GM12878 (cell line): ENCODE data around the gene MTMR3. TPM values are rescaled to one million over a fixed set of nuclear protein-coding genes. Genes with fewer than 3 reads are reported as not detected.

Source experiments
- FOS ChIP-seq: IDR thresholded peaks from 3 replicates; pipeline ENCODE4 v1.6.1; 2011; ENCODE audit warnings: borderline replicate concordance; ENCODE audit not compliant: insufficient read length; ENCODE audit errors: extremely low read depth
- MTA3 ChIP-seq: IDR thresholded peaks from 2 replicates; pipeline ENCODE4 v1.6.1; 2012; ENCODE audit warnings: low read length, inconsistent platforms, borderline replicate concordance
- RAD51 ChIP-seq: fragments of 450-650 bp; IDR thresholded peaks from 2 replicates; pipeline ENCODE4 v1.6.1; 2016; ENCODE audit warnings: moderate library complexity, mild to moderate bottlenecking, inconsistent platforms
- YY1 ChIP-seq: IDR thresholded peaks from 2 replicates; pipeline ENCODE4 v1.6.1; 2011; ENCODE audit warnings: low read depth, mild to moderate bottlenecking, low read length
- polyA plus RNA-seq, 11 experiments: library from polyadenylated mRNA; depleted of rRNA in 4 of 11; unstranded in 6 of 11; stranded (reverse) in 5 of 11; fragments of >200 nt; fragmentation: Nextera tagmentation in 4 of 11; fragmentation: Illumina TruSeq in 1 of 11; extraction: Ambion mirVana in 4 of 11; extraction: Trizol in 1 of 11; gene quantifications; 1 replicate in 1 of 11; 2 replicates in 10 of 11; pipeline versions ENCODE4 v1.2.1 to v1.2.3, GENCODE V29; 2011 to 2016; ENCODE audit warnings: inconsistent platforms in 2 of 11, missing spikeins in 2 of 11, low read depth in 1 of 11
- total RNA-seq, 4 experiments: library from RNA; depleted of rRNA in 3 of 4; stranded (reverse); fragments of >200 nt in 3 of 4; fragmentation: Illumina TruSeq in 1 of 4; extraction: Trizol in 1 of 4; gene quantifications; 2 replicates each; pipeline versions ENCODE4 v1.2.1 to v1.2.3, GENCODE V29; 2013 to 2021
- TF ChIP-seq, protein P1 (sequence below): fragments of 450-650 bp; IDR thresholded peaks from 2 replicates; pipeline ENCODE4 v1.6.1; 2018; ENCODE audit warnings: borderline replicate concordance, mild to moderate bottlenecking; ENCODE audit not compliant: partially characterized antibody
- TF ChIP-seq, protein P2 (sequence below): IDR thresholded peaks from 2 replicates; pipeline ENCODE4 v1.6.1; 2011; ENCODE audit warnings: borderline replicate concordance, low read depth, mild to moderate bottlenecking, moderate library complexity, mixed read lengths, low read length; ENCODE audit not compliant: insufficient read depth; ENCODE audit errors: extremely low read length
- TF ChIP-seq, protein P3 (sequence below): fragments of 450-650 bp; IDR thresholded peaks from 2 replicates; pipeline ENCODE4 v1.6.1; 2014; ENCODE audit warnings: mild to moderate bottlenecking
- TF ChIP-seq, protein P4 (sequence below): fragments of 450-650 bp; IDR thresholded peaks from 2 replicates; pipeline ENCODE4 v1.6.1; 2017; ENCODE audit warnings: mild to moderate bottlenecking, moderate library complexity

Gene MTMR3
- total and polyA plus RNA-seq, 10 of the 15 experiments (the other 5 are each of a cell fraction or from before 2014, with no cell fraction given) = 1.4 to 23.7 (median 10.6) TPM

DNA sequence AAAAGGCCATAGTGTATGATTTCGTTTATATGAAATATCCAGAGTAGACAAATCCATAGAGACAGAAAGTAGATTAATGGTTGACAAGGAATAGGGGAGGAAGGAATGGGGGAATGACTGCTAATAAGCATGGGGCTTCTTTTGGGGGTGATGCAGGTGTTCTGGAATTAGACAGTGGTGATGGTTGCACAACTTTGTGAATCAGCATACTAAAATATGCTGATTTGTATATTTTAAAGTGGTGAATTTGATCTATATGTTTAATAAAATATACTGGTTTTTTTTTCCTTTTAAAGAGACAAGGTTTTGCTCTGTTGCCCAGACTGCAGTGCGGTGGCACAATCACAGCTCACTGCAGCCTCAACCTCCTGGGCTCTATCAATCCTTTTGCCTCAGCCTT, 190.8 kb downstream of the MTMR3 start (continued):
- no peak for TF ChIP-seq YY1
- TF ChIP-seq, protein P1, sequence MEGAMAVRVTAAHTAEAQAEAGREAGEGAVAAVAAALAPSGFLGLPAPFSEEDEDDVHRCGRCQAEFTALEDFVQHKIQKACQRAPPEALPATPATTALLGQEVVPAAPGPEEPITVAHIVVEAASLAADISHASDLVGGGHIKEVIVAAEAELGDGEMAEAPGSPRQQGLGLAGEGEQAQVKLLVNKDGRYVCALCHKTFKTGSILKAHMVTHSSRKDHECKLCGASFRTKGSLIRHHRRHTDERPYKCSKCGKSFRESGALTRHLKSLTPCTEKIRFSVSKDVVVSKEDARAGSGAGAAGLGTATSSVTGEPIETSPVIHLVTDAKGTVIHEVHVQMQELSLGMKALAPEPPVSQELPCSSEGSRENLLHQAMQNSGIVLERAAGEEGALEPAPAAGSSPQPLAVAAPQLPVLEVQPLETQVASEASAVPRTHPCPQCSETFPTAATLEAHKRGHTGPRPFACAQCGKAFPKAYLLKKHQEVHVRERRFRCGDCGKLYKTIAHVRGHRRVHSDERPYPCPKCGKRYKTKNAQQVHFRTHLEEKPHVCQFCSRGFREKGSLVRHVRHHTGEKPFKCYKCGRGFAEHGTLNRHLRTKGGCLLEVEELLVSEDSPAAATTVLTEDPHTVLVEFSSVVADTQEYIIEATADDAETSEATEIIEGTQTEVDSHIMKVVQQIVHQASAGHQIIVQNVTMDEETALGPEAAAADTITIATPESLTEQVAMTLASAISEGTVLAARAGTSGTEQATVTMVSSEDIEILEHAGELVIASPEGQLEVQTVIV = no peak
- TF ChIP-seq FOS = no peak
- TF ChIP-seq, protein P2, sequence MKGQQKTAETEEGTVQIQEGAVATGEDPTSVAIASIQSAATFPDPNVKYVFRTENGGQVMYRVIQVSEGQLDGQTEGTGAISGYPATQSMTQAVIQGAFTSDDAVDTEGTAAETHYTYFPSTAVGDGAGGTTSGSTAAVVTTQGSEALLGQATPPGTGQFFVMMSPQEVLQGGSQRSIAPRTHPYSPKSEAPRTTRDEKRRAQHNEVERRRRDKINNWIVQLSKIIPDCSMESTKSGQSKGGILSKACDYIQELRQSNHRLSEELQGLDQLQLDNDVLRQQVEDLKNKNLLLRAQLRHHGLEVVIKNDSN = no peak
- TF ChIP-seq RAD51 = no peak
- TF ChIP-seq MTA3 = no peak
- TF ChIP-seq, protein P3, sequence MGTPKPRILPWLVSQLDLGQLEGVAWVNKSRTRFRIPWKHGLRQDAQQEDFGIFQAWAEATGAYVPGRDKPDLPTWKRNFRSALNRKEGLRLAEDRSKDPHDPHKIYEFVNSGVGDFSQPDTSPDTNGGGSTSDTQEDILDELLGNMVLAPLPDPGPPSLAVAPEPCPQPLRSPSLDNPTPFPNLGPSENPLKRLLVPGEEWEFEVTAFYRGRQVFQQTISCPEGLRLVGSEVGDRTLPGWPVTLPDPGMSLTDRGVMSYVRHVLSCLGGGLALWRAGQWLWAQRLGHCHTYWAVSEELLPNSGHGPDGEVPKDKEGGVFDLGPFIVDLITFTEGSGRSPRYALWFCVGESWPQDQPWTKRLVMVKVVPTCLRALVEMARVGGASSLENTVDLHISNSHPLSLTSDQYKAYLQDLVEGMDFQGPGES = no peak
- TF ChIP-seq, protein P4, sequence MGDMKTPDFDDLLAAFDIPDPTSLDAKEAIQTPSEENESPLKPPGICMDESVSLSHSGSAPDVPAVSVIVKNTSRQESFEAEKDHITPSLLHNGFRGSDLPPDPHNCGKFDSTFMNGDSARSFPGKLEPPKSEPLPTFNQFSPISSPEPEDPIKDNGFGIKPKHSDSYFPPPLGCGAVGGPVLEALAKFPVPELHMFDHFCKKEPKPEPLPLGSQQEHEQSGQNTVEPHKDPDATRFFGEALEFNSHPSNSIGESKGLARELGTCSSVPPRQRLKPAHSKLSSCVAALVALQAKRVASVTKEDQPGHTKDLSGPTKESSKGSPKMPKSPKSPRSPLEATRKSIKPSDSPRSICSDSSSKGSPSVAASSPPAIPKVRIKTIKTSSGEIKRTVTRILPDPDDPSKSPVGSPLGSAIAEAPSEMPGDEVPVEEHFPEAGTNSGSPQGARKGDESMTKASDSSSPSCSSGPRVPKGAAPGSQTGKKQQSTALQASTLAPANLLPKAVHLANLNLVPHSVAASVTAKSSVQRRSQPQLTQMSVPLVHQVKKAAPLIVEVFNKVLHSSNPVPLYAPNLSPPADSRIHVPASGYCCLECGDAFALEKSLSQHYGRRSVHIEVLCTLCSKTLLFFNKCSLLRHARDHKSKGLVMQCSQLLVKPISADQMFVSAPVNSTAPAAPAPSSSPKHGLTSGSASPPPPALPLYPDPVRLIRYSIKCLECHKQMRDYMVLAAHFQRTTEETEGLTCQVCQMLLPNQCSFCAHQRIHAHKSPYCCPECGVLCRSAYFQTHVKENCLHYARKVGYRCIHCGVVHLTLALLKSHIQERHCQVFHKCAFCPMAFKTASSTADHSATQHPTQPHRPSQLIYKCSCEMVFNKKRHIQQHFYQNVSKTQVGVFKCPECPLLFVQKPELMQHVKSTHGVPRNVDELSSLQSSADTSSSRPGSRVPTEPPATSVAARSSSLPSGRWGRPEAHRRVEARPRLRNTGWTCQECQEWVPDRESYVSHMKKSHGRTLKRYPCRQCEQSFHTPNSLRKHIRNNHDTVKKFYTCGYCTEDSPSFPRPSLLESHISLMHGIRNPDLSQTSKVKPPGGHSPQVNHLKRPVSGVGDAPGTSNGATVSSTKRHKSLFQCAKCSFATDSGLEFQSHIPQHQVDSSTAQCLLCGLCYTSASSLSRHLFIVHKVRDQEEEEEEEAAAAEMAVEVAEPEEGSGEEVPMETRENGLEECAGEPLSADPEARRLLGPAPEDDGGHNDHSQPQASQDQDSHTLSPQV = no peak
